OCI-LY7 (cell line): ENCODE data around the gene POU6F2.

Source experiments
- CTCF ChIP-seq: fragments of 200-600 bp; sonication (generic); conservative IDR thresholded peaks from 2 replicates; pipeline ENCODE4 v1.5.1; 2014; ENCODE audit warnings: mild to moderate bottlenecking, antibody characterized with exemption, low read length, moderate library complexity, mixed read lengths
- EZH2phosphoT487 ChIP-seq: fragments of 200-600 bp; sonication (generic); IDR thresholded peaks from 2 replicates; pipeline ENCODE4 v1.6.1; 2018; ENCODE audit warnings: low read depth, borderline replicate concordance, mild to moderate bottlenecking, mixed run types, antibody characterized with exemption, low read length, moderate library complexity, mixed read lengths

- TF ChIP-seq CTCF (no peak), EZH2phosphoT487 (no peak)
Measured at GRCh38 chr7:39399458-39399857, 421.7 kb downstream of the POU6F2 start.
